OCI-LY1 (cell line): Measurements from ENCODE around the gene SLC25A13.

Experiments used
- CTCF ChIP-seq: fragments of 200-600 bp; sonication (generic), shearing (Covaris generic); IDR thresholded peaks from 2 replicates; pipeline ENCODE4 v1.5.1; 2017; ENCODE audit warnings: mild to moderate bottlenecking, antibody characterized with exemption, low read length, moderate library complexity, mixed read lengths
- EZH2 ChIP-seq: fragments of 200-600 bp; sonication (generic), shearing (Covaris generic); IDR thresholded peaks from 2 replicates; pipeline ENCODE4 v1.8.0; 2017; ENCODE audit warnings: borderline replicate concordance, mixed run types, mild to moderate bottlenecking, antibody characterized with exemption, low read length, moderate library complexity, mixed read lengths

GRCh38 chr7:96179837-96180236 is 142.1 kb downstream of the SLC25A13 start:
- TF ChIP-seq CTCF (no peak), EZH2 (no peak)
